Smooth muscle cell (in vitro differentiated cells): Measurements from ENCODE around the gene RECQL5. TPM values are rescaled to one million over a fixed set of nuclear protein-coding genes. Genes with fewer than 3 reads are reported as not detected.

ENCODE experiments used
- DNase-seq: peaks from one replicate; lab custom pipeline; 2025; ENCODE audit not compliant: unreplicated experiment; lab: John Stamatoyannopoulos, UW
- H2AFZ ChIP-seq: fragments of 200-600 bp; sonication (generic); 2 replicates; pipeline ENCODE4 v1.6.0; 2016; ENCODE audit warnings: antibody characterized with exemption, low read depth, mild to moderate bottlenecking
- H3F3A ChIP-seq: fragments of 200-600 bp; sonication (generic); 2 replicates; pipeline ENCODE4 v1.6.0; 2017; ENCODE audit warnings: antibody characterized with exemption, low read depth
- H3K27ac ChIP-seq: fragments of 200-600 bp; sonication (generic); 2 replicates; pipeline ENCODE4 v1.5.1; 2016; ENCODE audit warnings: low read depth, mild to moderate bottlenecking
- H3K27me3 ChIP-seq: fragments of 200-600 bp; sonication (generic); 2 replicates; pipeline ENCODE4 v1.6.1; 2016; ENCODE audit warnings: low read depth, mild to moderate bottlenecking
- H3K36me3 ChIP-seq: fragments of 200-600 bp; sonication (generic); 2 replicates; pipeline ENCODE4 v1.5.1; 2016; ENCODE audit warnings: low read depth
- H3K4me1 ChIP-seq: fragments of 200-600 bp; sonication (generic); 2 replicates; pipeline ENCODE4 v1.5.1; 2016; ENCODE audit warnings: low read depth
- H3K4me2 ChIP-seq: fragments of 200-600 bp; sonication (generic); 2 replicates; pipeline ENCODE4 v1.6.0; 2016; ENCODE audit warnings: mild to moderate bottlenecking
- H3K4me3 ChIP-seq: fragments of 200-600 bp; sonication (generic); 2 replicates; pipeline ENCODE4 v1.5.1; 2016; ENCODE audit warnings: mild to moderate bottlenecking
- H3K79me2 ChIP-seq: fragments of 200-600 bp; sonication (generic); 2 replicates; pipeline ENCODE4 v1.6.0; 2016; ENCODE audit warnings: low read depth, mild to moderate bottlenecking
- H3K9ac ChIP-seq: fragments of 200-600 bp; sonication (generic); 2 replicates; pipeline ENCODE4 v1.6.0; 2016; ENCODE audit warnings: low read depth
- H3K9me3 ChIP-seq: fragments of 200-600 bp; sonication (generic); replicated peaks from 2 replicates; pipeline ENCODE4 v1.5.1; 2016; ENCODE audit warnings: low read depth
- H4K20me1 ChIP-seq: fragments of 200-600 bp; sonication (generic); 2 replicates; pipeline ENCODE4 v1.6.0; 2016; ENCODE audit warnings: low read depth
- CTCF ChIP-seq: fragments of 200-600 bp; sonication (generic); IDR thresholded peaks from 2 replicates; pipeline ENCODE4 v1.5.1; 2017; ENCODE audit warnings: borderline replicate concordance, mild to moderate bottlenecking, antibody characterized with exemption; ENCODE audit not compliant: insufficient read depth, poor library complexity, severe bottlenecking
- WGBS: methylation state at CpG from one replicate; pipeline ENCODE4 v1.1.7; 2016; ENCODE audit warnings: low lambda C conversion rate; 5-methylcytosine and 5-hydroxymethylcytosine counted together
- polyA plus RNA-seq: library from polyadenylated mRNA; unstranded; fragments of >200 nt; fragmentation: Nextera tagmentation; extraction: Ambion mirVana; gene quantifications from 2 replicates; pipeline ENCODE4 v1.2.1, GENCODE V29; 2016
- total RNA-seq: library from RNA; depleted of rRNA; stranded (reverse); fragments of >200 nt; gene quantifications from 2 replicates; pipeline ENCODE4 v1.2.3, GENCODE V29; 2014

Gene RECQL5
- total and polyA plus RNA-seq, 2 experiments from 2014 or later = 15.7 to 38.2 TPM

GRCh38 chr17:75647061-75647460, 19.9 kb downstream of the RECQL5 start:
- Histone ChIP-seq H3K9me3 (no peaks in the 10 kb centered on the region), H3K4me3 (no peak overlapping the region), H3F3A (no peaks in the 10 kb centered on the region), H3K4me1 (no peaks in the 10 kb centered on the region), H3K27me3 (no peaks in the 10 kb centered on the region), H3K4me2 (no peak overlapping the region), H3K27ac (peak overlapping the region; percentile 97), H2AFZ (no peak overlapping the region), H3K36me3 (no peaks in the 10 kb centered on the region), H4K20me1 (no peaks in the 10 kb centered on the region), H3K79me2 (no peaks in the 10 kb centered on the region), H3K9ac (peak overlapping the region; percentile 93)
- no peak for TF ChIP-seq CTCF
- DNase-seq = no peak
- 99% methylated on average over 7 of the region's 7 CpGs for WGBS

DNA sequence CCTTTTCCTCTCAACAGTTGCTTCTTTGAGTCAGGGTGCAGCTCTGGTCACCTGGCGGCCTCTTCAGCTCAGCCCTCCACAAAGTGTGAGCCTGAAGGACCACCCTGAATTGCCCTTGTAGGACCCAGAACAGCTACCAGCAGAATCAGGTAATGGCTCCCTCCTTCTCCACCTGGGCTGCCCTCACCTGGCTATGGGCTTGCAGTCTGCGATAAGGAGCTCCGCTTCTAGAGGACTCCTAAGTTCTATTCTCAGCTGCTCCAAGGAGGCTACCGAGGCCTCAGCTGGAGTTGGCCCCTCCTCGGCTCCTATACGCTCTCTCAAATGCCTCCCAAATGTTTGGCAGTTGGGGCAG, 20.3 kb downstream of the RECQL5 start:
- Histone ChIP-seq H3F3A (no peaks in the 10 kb centered on the region), H3K27me3 (no peaks in the 10 kb centered on the region), H3K79me2 (no peaks in the 10 kb centered on the region), H3K4me3 (no peak overlapping the region), H3K36me3 (no peaks in the 10 kb centered on the region), H3K9me3 (no peaks in the 10 kb centered on the region), H4K20me1 (no peaks in the 10 kb centered on the region), H2AFZ (no peak overlapping the region), H3K9ac (peak overlapping the region; percentile 93), H3K4me2 (no peak overlapping the region), H3K4me1 (no peaks in the 10 kb centered on the region), H3K27ac (peak overlapping the region; percentile 97)
- no peak for DNase-seq
- WGBS = over 99% methylated on average over 6 of the region's 6 CpGs
- TF ChIP-seq CTCF = no peak

- Histone ChIP-seq H3K4me2 (no peak overlapping the region), H3K79me2 (no peaks in the 10 kb centered on the region), H3K4me3 (no peak overlapping the region), H3K9ac (peak overlapping the region; percentile 93), H4K20me1 (no peaks in the 10 kb centered on the region), H3K27ac (peak overlapping the region; percentile 97), H3K4me1 (no peaks in the 10 kb centered on the region), H3F3A (no peaks in the 10 kb centered on the region), H3K27me3 (no peaks in the 10 kb centered on the region), H2AFZ (no peak overlapping the region), H3K9me3 (no peaks in the 10 kb centered on the region), H3K36me3 (no peaks in the 10 kb centered on the region)
- no peak for TF ChIP-seq CTCF
- DNase-seq = no peak
- 75% methylated on average over 17 of the region's 17 CpGs for WGBS
Observed at GRCh38 chr17:75645889-75646637, 20.9 kb downstream of the RECQL5 start.

- no peaks in the 10 kb centered on the region for H3K27me3 ChIP-seq
- H3F3A ChIP-seq = no peaks in the 10 kb centered on the region
- H4K20me1 ChIP-seq = no peaks in the 10 kb centered on the region
- H3K9ac ChIP-seq = peak overlapping the region; percentile 93
- no peaks in the 10 kb centered on the region for H3K4me1 ChIP-seq
- no peak for DNase-seq
- no peaks in the 10 kb centered on the region for H3K79me2 ChIP-seq
- H3K27ac ChIP-seq = peak overlapping the region; percentile 97
- no peaks in the 10 kb centered on the region for H3K36me3 ChIP-seq
- no peaks in the 10 kb centered on the region for H3K9me3 ChIP-seq
- WGBS = 63% methylated on average over 7 of the region's 7 CpGs
- no peak overlapping the region for H3K4me3 ChIP-seq
- H2AFZ ChIP-seq = no peak overlapping the region
- no peak overlapping the region for H3K4me2 ChIP-seq
- TF ChIP-seq CTCF = no peak
Observed at GRCh38 chr17:75645501-75645888, 21.5 kb downstream of the RECQL5 start.
